NOMO-1 treated with dmso at 0.1 percent for 144 hours (cell line): Measurements from ENCODE around the gene FOLR1.

ENCODE experiments used
- DNase-seq: peaks from one replicate; lab custom pipeline; 2025; ENCODE audit not compliant: unreplicated experiment; lab: John Stamatoyannopoulos, UW

The FOLR1 gene

GRCh38 chr11:72222907-72223614 lies 31.1 kb downstream of the FOLR1 start:
- peak; percentile 94 for DNase-seq

- DNase-seq: peak; percentile 54
These were observed 31.9 kb downstream of the FOLR1 start for GRCh38 chr11:72223615-72224563.

- DNase-seq: no peak
These were observed 32.8 kb downstream of the FOLR1 start, which contains the start of gene INPPL1 for GRCh38 chr11:72224564-72225410. Gene INPPL1, plus strand, starts transcription at chr11:72224767. Its CDS starts 218 bp downstream, at chr11:72224985.

- no peak for DNase-seq
These were observed 33.5 kb downstream of the FOLR1 start for GRCh38 chr11:72225411-72225951.

GRCh38 chr11:72226701-72227100 lies 34.8 kb downstream of the FOLR1 start:
- DNase-seq: no peak

GRCh38 chr11:72227316-72228228 lies 35.6 kb downstream of the FOLR1 start:
- DNase-seq: no peak

GRCh38 chr11:72228229-72228843 lies 36.4 kb downstream of the FOLR1 start:
- DNase-seq: no peak

GRCh38 chr11:72228844-72229231 lies 36.9 kb downstream of the FOLR1 start:
- no peak for DNase-seq

GRCh38 chr11:72229336-72229924 lies 37.5 kb downstream of the FOLR1 start:
- DNase-seq: no peak

GRCh38 chr11:72229925-72230763 lies 38.2 kb downstream of the FOLR1 start:
- DNase-seq: no peak

GRCh38 chr11:72230764-72231365 lies 38.9 kb downstream of the FOLR1 start:
- DNase-seq: no peak

- no peak for DNase-seq
These were observed 39.7 kb downstream of the FOLR1 start for GRCh38 chr11:72231396-72232259.

GRCh38 chr11:72232260-72233055 lies 40.5 kb downstream of the FOLR1 start:
- DNase-seq: no peak

- DNase-seq: no peak
These were observed 41.3 kb downstream of the FOLR1 start for GRCh38 chr11:72233056-72233772.

GRCh38 chr11:72233773-72234513 lies 42.0 kb downstream of the FOLR1 start:
- no peak for DNase-seq
